ENCODE results near the gene TMEM131L.
"Not testable (repeated sequence)": the region's sequence is repeated elsewhere in the genome, so short reads cannot be mapped to it uniquely, and the experiment has no call there.

TMEM131L gene

GRCh38 chr4:153553155-153553818, 87.1 kb downstream of the TMEM131L start:
- no peak for DNase-seq

DNA sequence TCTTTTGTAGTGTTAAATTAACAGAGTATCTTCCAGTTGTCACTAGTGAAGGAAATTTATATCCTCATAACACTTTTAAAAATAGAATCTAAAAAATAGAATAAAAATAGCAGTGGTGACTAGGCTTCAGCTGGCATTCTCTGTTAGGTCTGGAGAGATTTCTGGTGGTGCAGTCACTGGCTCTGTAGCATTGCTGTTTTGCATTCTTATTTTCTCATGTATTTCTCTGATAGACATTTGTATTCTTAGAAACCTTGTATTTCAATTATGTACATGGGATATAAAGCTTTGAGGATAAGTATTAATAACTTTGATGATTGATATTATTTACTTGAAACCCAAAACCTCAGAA, 87.6 kb downstream of the TMEM131L start:
- no peak for DNase-seq

DNA sequence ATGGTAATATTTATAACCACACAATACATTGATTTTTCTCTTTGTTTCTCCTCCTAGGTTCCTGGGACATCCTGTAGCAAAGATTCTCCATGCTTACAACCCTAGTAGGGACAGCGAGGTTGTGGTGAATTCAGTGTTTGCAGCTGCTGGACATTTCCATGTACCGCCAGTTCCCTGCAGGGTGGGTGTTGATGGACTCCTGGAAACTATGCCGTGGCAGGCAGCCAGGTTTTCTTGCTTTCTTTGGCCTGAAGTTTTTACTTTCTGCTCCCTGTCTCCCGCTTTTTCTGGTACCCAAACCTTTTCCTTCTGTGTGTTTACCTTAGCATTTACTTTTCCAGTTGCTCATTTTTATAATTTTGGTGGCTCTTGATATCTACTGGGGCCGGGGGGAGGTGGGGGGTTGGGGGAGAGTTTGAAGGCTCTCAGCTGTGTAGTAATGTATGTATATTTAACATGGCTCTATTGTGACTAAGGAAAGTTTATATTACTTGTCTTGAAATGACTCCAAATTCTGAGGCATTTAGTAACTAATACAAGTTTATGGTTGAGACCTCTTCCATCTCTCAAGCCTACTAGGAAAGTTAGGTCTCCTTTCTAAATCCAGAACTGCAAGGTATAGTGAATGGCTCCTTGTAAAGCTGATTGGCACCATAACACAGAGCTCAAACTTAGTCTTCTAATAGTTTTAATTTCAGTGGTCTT, 89.7 kb downstream of the TMEM131L start:
- no peak for DNase-seq

DNA sequence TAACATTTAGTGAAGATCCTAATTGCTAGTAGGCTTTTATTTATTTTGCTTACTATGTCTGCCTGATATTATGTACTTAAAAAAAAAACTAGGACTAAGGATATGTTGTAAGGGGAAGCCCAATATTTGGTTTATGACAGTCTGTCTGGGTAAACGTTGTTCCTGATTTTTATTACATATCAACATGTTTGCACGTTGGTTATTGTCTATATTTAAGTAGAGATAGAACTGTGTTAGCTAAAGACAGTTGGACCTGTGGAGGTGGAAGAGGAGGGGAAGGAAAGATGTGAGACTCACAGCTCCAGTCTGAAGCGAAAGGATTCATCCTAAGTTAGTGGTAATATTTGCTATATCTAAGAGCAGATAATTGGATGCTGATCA, 90.3 kb downstream of the TMEM131L start:
- DNase-seq: no peak

DNA sequence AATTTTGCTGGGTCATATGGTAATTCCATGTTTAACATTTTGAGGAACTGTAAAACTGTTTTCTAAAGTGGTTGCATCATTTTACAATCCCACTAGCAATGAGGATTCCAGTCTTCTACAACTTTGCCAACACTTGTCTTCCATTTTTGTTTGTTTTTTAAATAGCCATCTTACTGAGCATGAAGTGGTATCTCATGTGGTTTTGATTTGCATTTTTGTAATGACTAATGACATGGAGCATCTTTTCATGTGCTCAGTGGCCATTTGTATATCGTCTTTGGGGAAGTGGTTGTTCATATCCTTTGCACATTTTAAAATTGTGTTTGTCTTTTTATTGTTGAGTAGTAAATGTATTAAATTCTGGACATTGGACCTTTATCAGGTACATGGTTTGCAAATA, 94.7 kb downstream of the TMEM131L start:
- no peak for DNase-seq

- DNase-seq: no peak
Measured at GRCh38 chr4:153564630-153565525, 98.7 kb downstream of the TMEM131L start.

- no peak for DNase-seq
Measured at GRCh38 chr4:153566631-153567150, 100.5 kb downstream of the TMEM131L start.

GRCh38 chr4:153567660-153568059, 101.5 kb downstream of the TMEM131L start:
- DNase-seq: not testable (repeated sequence)

DNA sequence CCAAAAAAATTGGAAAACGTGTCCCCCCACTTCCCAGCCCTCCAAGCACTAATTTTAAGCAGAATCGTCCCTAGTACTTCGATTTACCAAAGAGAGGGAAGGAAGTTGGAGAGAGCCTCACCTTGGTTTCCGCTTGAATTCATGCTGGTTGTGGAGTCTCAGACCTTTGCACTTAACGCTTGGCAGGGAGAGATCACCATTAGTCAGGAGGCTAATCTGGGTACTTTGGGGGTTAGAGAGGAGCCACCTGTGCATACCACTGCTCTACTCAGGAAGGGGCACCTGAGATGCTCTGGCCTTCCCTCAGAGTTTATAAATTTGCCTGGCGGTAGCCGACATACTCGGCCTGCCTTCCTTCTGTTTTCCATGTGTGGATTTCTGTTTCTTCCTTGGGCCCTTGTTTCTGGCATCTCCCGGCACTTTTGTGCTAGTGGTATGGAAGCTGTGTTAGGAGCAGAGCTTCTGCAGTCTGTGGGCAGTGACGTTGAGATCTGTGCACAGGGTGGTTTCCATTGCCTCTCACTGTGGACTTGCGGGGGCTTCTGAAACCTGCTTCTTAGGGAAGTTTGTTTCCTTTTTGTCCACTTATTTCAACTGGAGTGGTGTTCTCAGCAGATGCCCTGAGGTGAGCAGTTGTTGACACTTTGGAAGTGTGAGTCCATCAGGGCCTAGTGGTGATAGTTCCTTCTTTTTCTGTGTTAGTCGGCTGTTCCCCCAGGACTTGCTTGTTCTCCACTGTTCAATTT, 104.2 kb downstream of the TMEM131L start:
- no peak for DNase-seq

DNA sequence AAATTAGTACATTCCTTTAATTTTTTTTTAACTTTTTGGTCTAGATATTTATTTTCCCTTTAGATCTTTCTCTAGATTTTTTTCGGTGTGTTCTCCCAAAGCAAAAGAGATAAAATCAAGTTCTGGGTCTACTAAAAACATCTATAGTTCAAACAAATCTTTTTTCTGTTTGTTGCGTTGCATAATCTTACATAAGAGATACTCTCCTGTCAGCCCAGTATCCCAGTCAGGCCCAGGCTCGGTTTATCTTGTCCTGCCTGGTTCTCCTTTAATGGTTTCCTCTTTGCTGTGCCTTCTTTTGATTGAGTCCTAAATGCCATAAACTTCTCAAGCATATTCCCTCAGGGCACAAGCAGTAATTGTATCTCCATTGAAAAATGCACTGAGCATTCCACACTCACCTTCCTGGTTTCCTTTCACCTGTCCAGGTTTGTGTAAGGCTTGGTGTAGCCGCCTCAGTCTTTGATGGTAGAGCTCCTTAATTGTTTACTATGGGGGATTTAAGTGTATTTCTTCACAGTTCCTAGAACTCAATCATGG, 104.9 kb downstream of the TMEM131L start:
- DNase-seq: no peak

DNA sequence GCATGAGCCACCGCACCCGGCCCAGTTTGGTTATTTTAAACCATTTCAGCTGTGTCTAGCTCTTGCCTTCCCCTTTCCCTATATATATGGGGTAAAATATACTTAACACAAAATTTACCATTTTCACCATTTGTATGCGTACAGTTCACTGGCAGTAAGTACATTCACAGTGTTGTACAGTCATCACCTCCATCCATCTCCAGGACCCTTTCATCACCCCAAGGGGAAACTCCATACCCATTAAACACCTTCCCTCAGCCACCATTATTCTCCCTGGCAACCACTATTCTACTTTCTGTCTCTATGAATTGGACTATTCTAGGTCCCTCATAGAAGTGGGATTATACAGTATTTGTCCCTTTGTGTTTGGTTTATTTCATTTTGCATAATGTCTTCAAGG, 106.4 kb downstream of the TMEM131L start:
- DNase-seq: no peak

DNA sequence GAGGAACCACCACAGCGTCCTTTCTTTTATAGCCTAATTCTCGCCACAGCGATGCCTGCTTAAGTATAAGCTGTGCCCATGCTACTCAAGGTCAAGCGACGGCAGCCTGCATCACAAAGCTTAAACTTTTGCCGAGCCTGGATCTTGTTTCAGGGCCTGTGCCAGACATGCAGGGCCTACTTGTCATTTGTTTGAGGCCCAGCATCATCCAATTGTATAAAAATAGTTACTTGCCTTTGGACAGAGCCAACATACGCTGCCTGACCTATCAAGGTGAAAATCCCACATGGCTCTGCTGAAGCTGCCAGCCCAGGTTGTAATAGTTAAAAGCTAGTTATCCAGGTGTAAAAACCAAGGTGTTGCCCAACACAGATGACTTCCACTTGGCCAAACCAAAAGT, 107.1 kb downstream of the TMEM131L start:
- no peak for DNase-seq

DNA sequence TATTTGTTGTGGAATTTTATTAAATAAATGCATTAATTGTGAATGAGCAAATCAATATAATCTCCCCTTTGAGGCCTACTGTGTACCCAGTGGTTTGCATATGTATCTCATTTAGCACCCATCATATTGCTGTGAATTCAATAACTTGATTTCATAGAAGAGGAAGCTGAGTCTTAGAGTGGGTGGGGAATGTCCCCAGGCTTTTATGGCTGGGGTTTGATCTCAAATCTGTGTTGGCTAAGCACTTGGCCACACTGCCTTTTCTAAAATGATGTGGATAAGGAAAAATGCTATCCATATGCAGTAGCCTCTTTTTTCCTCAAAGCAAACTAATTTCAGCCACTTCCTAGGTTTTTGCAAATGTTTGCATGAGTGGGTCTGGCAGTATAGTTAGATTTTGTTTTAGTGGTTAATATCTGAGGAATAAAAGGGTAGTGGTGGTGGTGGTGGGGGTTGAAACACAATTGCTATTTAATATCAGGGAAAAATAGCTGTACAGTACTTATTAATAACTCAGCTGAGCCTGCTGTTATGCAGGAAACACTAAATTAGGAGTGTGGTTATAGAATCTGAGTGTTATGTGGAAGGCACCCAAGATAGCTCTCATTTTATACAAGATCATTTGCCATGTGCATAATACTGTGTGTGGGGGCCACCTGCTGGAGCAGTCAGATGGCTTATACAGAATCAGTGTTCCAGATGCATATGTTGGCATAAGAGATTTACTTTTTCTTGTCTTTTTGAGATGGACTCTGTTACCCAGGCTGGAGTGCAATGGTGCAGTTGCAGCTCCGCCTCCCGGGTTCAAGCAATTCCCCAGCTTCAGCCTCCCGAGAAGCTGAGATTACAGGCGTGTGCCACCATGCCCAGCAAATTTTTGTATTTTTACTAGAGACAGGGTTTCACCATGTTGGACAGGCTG, 108.0 kb downstream of the TMEM131L start:
- DNase-seq: peak; percentile 77

DNA sequence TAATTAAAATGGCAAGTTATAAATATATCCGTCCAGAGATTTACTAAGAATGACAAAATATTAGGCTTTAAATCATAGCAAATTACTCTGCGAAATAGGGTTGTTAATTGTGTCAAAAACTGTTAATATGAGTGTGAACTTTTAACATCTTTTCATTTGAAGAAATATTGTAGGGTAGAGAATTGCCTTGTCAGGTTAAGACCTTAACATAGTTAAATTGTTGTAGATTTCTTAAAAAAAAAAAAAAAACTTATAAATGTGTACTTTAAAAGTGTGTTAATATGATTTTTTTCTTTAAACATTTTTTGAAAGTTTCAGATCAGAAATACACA, 110.2 kb downstream of the TMEM131L start:
- no peak for DNase-seq

DNA sequence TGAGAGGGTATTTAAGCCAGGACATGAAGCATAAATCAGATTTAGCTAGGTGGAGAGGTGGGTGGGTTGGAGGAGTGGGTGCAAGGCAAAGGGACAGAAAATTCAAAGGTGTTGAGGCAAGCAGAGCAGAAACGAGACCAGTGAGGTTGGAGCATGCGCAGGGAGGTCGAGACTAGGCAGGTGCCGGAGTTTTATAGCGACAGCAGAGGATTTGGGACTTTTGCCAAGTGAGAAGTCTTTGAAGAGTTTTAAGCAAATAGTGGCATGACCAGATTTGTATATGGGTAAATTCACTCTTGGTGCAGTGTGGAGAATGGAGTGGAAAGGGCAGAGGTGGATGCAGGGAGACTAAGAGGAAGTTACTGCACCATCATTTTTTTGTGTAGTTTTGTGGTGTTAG, 110.9 kb downstream of the TMEM131L start:
- DNase-seq: no peak

- DNase-seq: no peak
Measured at GRCh38 chr4:153579410-153579809, 113.2 kb downstream of the TMEM131L start.

DNA sequence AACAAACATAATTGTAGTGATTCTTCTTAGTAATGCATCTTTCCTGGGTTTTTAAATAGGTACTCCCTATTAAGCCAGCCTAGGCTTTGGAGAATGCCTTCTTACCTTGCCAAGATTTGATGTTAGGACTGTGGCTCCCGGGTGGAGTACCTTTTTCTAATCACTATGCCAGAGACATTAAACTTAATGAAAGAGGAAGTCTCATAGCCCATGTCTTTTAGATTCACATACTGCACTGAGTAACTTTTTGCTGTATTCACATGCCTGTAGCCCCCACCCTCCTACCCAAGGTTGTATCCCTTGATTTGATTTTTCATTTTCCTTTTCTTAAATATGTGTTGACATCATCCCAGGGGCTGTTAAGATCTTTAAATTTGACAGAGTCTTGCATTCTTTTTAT, 113.7 kb downstream of the TMEM131L start:
- no peak for DNase-seq

- DNase-seq: no peak
Measured at GRCh38 chr4:153582954-153583702, 117.0 kb downstream of the TMEM131L start.

DNA sequence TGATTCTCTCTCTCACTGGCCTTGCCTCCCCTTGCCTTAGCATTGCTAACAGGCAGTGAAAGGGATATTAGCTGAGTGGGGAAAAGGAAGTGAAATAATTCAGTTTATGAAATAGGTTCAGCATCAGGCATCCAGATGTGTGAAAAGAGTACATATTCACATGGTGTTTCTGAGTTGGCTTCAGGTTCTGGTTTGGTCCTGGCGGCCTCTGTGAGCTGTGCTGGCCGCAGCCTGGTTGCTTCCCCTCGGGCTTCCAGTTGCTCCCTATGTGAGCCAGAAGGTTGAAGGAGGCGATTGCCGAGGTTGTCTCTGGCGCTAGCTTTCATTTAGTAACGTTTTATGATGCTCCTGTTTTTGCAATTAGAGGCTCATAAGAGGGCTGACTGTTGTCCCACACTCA, 118.9 kb downstream of the TMEM131L start:
- DNase-seq: no peak

- DNase-seq: no peak
Measured at GRCh38 chr4:153589703-153590595, 123.8 kb downstream of the TMEM131L start.
